SK-N-SH (cell line): ENCODE results near the gene CDH13.

Experiments
- CHD2 ChIP-seq: fragments of 150-350 bp; IDR thresholded peaks from 2 replicates; pipeline ENCODE4 v1.6.1; 2018; ENCODE audit warnings: low read length; ENCODE audit not compliant: partially characterized antibody
- EP300 ChIP-seq, 2 experiments: IDR thresholded peaks; 2 replicates each; pipeline versions ENCODE4 v1.4.0 to v1.6.1; 2012; ENCODE audit warnings: borderline replicate concordance in 1 of 2, low read depth in 1 of 2, low read length in 1 of 2
- FOXM1 ChIP-seq: IDR thresholded peaks from 2 replicates; pipeline ENCODE4 v1.4.0; 2012; ENCODE audit warnings: low read depth, mild to moderate bottlenecking
- JUND ChIP-seq: IDR thresholded peaks from 2 replicates; pipeline ENCODE4 v1.4.0; 2012
- POLR2AphosphoS5 ChIP-seq: IDR thresholded peaks from 2 replicates; pipeline ENCODE4 v1.6.1; 2012; ENCODE audit warnings: low read depth, low read length
- RCOR1 ChIP-seq: fragments of 150-350 bp; IDR thresholded peaks from 2 replicates; pipeline ENCODE4 v1.6.1; 2017; ENCODE audit warnings: antibody characterized with exemption, low read length
- TF ChIP-seq, protein P1 (sequence below): fragments of 200-600 bp; sonication (generic); IDR thresholded peaks from 2 replicates; pipeline ENCODE4 v1.6.1; 2017; ENCODE audit warnings: antibody characterized with exemption, mild to moderate bottlenecking, moderate library complexity
- TF ChIP-seq, protein P2 (sequence below): IDR thresholded peaks from 2 replicates; pipeline ENCODE4 v1.6.1; 2012; ENCODE audit warnings: mild to moderate bottlenecking, low read depth, low read length, moderate library complexity

DNA sequence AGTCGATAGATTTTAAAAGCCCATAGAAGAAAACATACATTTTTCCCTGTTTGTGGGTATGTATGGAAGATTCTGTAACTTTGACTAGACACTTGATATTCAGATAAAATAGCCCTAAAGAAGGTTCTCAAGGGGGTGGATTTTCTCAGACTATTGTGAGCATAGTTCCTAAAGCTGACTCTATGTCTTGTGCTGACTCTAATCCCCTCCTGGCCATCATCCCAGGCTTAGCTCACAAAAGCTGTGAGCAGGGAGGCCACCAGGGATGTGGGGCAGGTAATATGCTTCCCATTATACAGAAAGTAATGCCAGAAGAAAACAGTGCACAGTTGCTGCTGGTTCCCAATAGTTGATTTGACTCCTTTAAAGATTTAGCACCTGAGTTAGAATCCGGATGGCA, 32.0 kb downstream of the CDH13 start:
- TF ChIP-seq, protein P1, sequence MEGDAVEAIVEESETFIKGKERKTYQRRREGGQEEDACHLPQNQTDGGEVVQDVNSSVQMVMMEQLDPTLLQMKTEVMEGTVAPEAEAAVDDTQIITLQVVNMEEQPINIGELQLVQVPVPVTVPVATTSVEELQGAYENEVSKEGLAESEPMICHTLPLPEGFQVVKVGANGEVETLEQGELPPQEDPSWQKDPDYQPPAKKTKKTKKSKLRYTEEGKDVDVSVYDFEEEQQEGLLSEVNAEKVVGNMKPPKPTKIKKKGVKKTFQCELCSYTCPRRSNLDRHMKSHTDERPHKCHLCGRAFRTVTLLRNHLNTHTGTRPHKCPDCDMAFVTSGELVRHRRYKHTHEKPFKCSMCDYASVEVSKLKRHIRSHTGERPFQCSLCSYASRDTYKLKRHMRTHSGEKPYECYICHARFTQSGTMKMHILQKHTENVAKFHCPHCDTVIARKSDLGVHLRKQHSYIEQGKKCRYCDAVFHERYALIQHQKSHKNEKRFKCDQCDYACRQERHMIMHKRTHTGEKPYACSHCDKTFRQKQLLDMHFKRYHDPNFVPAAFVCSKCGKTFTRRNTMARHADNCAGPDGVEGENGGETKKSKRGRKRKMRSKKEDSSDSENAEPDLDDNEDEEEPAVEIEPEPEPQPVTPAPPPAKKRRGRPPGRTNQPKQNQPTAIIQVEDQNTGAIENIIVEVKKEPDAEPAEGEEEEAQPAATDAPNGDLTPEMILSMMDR = no peak
- no peak for TF ChIP-seq EP300 (IDR thresholded peaks at IDR 0.05; ENCODE audit: borderline replicate concordance in 1 of 2, low read depth in 1 of 2, low read length in 1 of 2)
- no peak for TF ChIP-seq CHD2
- no peak for TF ChIP-seq POLR2AphosphoS5
- TF ChIP-seq FOXM1 = no peak
- no peak for TF ChIP-seq RCOR1
- no peak for TF ChIP-seq JUND
- TF ChIP-seq, protein P2, sequence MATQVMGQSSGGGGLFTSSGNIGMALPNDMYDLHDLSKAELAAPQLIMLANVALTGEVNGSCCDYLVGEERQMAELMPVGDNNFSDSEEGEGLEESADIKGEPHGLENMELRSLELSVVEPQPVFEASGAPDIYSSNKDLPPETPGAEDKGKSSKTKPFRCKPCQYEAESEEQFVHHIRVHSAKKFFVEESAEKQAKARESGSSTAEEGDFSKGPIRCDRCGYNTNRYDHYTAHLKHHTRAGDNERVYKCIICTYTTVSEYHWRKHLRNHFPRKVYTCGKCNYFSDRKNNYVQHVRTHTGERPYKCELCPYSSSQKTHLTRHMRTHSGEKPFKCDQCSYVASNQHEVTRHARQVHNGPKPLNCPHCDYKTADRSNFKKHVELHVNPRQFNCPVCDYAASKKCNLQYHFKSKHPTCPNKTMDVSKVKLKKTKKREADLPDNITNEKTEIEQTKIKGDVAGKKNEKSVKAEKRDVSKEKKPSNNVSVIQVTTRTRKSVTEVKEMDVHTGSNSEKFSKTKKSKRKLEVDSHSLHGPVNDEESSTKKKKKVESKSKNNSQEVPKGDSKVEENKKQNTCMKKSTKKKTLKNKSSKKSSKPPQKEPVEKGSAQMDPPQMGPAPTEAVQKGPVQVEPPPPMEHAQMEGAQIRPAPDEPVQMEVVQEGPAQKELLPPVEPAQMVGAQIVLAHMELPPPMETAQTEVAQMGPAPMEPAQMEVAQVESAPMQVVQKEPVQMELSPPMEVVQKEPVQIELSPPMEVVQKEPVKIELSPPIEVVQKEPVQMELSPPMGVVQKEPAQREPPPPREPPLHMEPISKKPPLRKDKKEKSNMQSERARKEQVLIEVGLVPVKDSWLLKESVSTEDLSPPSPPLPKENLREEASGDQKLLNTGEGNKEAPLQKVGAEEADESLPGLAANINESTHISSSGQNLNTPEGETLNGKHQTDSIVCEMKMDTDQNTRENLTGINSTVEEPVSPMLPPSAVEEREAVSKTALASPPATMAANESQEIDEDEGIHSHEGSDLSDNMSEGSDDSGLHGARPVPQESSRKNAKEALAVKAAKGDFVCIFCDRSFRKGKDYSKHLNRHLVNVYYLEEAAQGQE = no peak
